Jurkat, Clone E6-1 (cell line): Measurements from ENCODE around the gene PNKP.

Source experiments
- DNase-seq: peaks from one replicate; pipeline ENCODE4 v3.0.0-alpha.2; 2011; ENCODE audit warnings: low read depth, low spot score
- H3K4me3 ChIP-seq: 2 replicates; pipeline ENCODE4 v1.5.1; 2011; ENCODE audit warnings: mild to moderate bottlenecking, low read length, control low read depth, moderate library complexity

PNKP gene

DNA sequence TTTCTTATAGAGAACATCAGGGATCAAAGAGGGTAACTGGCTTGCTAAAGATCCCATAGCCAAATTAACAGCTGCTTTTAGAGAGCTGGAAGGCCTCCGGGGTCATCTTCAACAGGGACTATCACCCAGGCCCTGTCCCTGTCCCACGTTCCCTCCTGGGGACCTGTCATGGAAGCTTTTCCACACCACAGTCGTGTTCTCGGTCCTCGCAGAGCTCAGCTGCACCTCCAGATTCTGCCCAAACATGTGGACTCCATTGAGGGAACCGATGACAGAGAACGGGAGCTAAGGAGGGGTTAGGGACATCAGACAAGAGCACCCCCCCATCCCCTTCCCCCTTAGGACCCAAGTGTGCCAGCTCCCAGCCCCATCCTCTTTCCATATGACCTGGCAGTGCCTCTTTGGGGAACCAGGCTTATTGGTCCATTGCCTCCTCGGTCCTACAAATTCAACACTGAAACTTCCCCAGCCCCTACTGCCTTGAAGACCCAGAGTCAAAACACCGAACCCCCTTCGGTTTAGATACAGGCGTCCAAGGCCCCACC, 54.9 kb downstream of the PNKP start:
- no peak for DNase-seq
- peak overlapping the region; percentile 89 for H3K4me3 ChIP-seq

DNA sequence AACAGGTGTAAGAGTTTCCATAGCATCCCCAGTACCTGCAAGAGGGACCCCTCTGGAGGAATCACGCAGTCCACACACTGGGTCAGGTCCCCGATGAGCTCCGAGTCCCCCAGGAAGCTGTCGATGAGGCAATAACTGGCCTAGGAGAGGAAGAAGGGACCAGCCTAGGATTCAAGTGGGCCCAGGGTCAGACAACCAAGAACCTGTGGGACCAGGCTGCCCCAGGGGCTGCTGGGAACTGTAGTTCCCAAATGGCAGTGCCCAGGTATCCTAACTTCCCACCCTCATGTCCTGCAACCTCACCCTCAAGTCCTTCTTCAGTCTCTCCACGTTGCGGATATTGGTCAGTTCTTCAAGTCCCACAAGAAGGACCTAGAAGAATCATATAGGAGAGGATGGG, 56.0 kb downstream of the PNKP start:
- H3K4me3 ChIP-seq = no peak overlapping the region

More for the DNA sequence above, 56.0 kb downstream of the PNKP start:
- no peak for DNase-seq
